Hepatocyte (in vitro differentiated cells): ENCODE results near the gene EML6.

ENCODE experiments used
- EZH2phosphoT487 ChIP-seq: fragments of 200-600 bp; sonication (generic); IDR thresholded peaks from one replicate; pipeline ENCODE4 v1.6.1; 2018; ENCODE audit warnings: antibody characterized with exemption, mild to moderate bottlenecking, low read depth, moderate library complexity; ENCODE audit not compliant: unreplicated experiment, severe bottlenecking
- TF ChIP-seq, protein P1 (sequence below): fragments of 200-600 bp; sonication (generic); IDR thresholded peaks from 2 replicates; pipeline ENCODE4 v1.5.1; 2016; ENCODE audit warnings: antibody characterized with exemption, mild to moderate bottlenecking; ENCODE audit not compliant: poor library complexity

DNA sequence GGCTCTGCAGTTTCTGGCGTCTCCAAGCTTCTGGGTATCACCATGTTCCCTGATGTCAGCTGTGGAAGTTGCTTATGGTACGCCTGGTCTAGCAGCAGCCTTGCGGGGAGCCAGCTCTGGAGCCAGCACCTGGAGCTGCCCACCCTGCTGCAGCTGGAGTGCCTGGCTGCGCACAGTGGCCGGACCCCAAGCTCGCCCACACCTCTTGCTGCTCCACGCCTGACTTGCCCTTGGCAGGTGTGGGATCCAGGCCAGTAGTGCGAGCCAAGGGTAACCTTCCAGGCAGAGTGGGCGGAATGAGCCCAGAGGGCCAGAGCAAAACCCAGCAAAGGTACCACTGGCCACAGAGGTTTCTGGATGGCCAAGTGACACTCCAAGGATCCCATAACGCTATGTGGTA lies 13.2 kb upstream of the EML6 start:
- TF ChIP-seq, protein P1, sequence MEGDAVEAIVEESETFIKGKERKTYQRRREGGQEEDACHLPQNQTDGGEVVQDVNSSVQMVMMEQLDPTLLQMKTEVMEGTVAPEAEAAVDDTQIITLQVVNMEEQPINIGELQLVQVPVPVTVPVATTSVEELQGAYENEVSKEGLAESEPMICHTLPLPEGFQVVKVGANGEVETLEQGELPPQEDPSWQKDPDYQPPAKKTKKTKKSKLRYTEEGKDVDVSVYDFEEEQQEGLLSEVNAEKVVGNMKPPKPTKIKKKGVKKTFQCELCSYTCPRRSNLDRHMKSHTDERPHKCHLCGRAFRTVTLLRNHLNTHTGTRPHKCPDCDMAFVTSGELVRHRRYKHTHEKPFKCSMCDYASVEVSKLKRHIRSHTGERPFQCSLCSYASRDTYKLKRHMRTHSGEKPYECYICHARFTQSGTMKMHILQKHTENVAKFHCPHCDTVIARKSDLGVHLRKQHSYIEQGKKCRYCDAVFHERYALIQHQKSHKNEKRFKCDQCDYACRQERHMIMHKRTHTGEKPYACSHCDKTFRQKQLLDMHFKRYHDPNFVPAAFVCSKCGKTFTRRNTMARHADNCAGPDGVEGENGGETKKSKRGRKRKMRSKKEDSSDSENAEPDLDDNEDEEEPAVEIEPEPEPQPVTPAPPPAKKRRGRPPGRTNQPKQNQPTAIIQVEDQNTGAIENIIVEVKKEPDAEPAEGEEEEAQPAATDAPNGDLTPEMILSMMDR, result no peak
- TF ChIP-seq EZH2phosphoT487, result no peak
